ENCODE data around the gene IQCN.
A peak's percentile ranks its signal among the peaks of the same experiment; 100 is the strongest.

The IQCN gene, protein sequence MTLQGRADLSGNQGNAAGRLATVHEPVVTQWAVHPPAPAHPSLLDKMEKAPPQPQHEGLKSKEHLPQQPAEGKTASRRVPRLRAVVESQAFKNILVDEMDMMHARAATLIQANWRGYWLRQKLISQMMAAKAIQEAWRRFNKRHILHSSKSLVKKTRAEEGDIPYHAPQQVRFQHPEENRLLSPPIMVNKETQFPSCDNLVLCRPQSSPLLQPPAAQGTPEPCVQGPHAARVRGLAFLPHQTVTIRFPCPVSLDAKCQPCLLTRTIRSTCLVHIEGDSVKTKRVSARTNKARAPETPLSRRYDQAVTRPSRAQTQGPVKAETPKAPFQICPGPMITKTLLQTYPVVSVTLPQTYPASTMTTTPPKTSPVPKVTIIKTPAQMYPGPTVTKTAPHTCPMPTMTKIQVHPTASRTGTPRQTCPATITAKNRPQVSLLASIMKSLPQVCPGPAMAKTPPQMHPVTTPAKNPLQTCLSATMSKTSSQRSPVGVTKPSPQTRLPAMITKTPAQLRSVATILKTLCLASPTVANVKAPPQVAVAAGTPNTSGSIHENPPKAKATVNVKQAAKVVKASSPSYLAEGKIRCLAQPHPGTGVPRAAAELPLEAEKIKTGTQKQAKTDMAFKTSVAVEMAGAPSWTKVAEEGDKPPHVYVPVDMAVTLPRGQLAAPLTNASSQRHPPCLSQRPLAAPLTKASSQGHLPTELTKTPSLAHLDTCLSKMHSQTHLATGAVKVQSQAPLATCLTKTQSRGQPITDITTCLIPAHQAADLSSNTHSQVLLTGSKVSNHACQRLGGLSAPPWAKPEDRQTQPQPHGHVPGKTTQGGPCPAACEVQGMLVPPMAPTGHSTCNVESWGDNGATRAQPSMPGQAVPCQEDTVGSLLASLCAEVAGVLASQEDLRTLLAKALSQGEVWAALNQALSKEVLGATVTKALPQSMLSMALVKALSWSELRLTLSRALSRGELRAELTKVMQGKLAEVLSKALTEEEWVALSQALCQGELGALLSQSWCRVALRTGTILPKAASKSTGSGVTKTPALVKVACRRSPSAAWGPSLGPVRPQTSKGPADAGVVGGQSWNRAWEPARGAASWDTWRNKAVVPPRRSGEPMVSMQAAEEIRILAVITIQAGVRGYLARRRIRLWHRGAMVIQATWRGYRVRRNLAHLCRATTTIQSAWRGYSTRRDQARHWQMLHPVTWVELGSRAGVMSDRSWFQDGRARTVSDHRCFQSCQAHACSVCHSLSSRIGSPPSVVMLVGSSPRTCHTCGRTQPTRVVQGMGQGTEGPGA (N-terminal part only)

DNA sequence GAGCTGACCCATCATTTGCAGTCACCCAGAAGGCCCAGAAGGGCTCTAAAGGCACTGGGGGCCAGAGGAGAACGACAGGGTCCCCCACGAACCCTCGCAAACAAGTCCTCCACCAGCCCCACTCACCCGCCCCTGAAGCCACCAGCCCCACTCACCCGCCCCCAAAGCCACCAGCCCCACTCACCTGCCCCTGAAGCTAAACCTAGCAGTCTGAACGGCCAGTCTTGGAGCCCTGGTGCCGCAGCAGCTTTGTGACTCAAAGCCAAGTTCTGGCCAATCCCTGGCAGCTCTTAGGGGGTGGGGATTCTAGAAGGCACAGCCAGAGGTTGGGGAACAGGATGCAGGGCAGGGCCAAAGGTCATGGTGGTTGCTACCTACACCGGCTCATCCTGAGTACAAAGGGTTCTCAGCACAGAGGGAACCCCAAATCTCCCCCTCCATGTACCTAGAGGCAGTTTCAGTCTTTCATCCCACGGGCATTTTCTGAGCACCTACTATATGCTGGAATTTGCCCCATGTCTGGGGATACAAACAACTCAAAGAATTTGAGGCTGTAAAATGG is at the start of gene IQCN:
IQCN (minus strand) TSS at position 234 of the 562 bp plus-strand sequence. CDS start 4,974 bp downstream, outside the sequence.
- DNase-seq (ENCODE audit: low spot score) (no peak), FAIRE-seq (no peak)

DNA sequence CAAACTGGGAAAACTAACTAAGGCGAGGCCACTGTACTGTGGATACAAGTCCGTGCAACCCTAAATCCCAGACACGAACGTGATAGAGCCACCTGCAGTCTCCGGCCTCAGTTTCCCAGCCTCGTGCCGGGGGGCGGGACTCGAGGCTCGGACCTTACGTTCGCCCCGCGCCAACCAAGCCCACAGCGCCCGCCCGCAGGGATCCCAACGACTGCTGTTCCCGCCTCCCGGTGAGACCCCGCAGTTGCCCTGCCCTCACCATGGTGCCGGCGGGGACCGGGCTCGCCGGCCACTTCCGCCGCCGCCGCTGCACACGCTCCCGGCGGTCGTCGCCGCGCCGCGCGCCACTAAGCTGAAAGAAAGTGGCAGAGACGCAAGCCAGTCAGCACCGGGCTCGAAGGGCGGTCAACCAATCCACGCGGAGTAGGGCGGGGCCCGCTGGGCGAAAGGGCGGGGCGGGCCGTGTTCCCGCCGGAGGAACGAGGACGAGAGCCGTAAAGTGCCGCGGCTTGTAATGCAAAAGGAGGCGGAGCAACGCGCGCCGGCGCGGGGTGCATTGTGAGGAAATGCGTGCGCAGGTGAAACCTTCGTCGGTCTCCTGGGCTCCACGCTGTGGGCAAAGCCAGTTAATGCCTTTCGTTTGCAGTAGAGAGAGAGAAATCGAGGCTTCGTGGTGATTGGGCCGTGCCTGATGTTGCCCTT is 48.7 kb upstream of the IQCN start, which contains the start of gene LSM4:
LSM4 (minus strand) TSS at position 318 of the 702 bp plus-strand sequence; CDS start at position 262, 56 bp downstream.
- peak; percentile 96 for DNase-seq (ENCODE audit: low spot score)
- FAIRE-seq: peak; percentile 87

DNA sequence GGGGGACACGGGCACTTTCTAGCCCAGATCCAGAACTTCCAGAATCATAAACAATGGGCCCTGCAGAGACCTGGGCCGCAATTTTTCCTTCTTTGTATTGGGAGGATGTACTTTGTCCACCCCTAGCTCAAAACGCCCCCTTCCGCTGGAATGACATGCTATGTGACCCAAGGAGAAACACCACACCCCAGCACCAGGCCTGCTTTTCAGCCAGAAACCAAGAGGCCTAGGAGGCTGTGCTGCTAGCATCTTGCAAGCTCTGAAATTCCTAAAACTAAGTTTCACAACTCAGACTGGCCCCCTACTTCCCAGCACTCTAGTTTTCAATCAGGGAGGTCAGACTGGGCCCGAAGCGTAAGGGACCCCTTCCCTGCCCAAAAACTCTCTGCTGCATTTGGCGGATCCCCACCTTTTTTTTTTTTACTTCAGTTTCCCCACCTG is 48.1 kb upstream of the IQCN start:
- no peak for FAIRE-seq
- peak; percentile 28 for DNase-seq (ENCODE audit: low spot score)

DNA sequence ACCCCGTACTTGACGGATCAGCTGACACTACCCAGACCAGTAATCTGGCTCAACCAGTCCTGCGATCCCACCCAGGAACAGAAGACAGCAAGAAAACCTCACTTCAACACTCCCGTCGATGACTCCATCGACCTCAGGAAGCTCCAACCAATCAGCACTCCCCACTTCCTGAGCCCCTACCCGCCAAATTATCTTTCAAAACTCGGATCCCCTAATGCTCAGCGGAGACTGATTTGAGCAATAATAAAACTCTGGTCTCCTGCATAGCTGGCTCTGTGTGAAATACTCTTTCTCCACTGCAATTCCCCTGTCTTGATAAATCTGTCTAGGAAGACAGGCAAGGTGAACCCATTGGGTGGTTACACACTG is 47.5 kb upstream of the IQCN start:
- no peak for FAIRE-seq
- DNase-seq (ENCODE audit: low spot score): no peak

DNA sequence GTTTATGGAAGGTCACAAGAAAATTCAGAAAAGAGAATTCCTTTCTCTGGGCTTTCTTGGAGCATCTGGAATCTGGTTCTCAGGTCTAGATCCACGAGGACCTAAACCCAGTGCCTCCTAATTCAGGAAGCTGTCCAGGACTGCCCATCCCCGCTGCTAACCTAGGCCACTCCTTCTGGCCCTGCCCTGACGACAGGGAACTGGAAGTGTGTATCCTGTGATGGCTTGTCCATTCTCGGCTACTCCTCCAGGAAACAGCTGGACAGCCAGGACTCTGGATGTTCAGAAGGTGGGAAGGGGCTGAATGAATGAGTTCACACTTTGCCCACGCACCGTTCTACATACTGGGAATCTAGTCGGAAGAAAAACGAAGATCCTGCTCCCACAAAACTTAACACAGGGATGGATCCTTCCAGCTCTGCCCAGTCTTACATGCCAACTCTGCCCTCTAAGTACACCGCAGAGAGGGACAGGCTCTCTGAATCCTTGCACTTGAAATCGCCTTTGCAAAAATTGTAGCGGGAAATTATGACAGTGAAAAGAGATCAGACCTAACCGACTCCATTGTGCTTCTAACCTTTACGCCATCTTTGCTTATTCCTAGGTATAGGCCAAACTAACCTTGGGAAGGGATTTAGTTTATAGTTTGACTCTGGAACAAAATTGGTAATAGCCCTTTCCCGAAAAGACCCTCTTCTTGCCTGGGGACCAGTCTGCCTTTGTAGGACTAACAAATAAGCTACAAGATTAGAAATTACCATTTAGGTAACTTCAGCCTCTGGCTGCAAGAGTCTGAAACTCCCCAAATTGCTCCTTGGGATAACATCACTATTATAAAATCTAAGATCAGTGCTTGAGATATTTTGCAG is 46.8 kb upstream of the IQCN start:
- no peak for DNase-seq (ENCODE audit: low spot score)
- no peak for FAIRE-seq

DNA sequence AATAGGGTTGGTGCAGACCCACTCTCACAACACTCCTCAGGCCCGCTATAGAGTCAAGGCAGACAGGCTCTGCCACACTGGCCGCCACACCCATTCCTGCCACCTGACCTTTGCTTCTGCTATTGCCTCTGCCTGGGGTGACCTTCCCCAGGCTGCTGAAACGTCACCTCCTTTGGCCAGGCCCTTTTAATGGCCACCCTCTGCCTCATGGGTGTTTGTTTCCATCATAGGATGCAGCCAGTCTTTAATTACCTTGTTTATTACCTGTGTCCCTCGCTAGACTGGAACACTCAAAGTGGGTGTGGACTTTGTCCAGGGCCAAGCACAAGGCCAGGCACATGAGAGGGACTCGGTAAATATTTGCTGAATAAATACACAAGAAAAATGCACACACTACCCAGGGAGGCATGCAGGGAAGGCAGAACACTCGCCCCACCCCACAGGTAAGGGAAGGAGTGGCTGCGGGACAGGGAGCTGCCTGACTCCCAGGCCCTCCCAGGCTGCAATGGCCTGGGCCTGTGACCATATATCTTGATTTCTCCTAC is 45.4 kb upstream of the IQCN start:
- DNase-seq (ENCODE audit: low spot score) (no peak), FAIRE-seq (no peak)

DNA sequence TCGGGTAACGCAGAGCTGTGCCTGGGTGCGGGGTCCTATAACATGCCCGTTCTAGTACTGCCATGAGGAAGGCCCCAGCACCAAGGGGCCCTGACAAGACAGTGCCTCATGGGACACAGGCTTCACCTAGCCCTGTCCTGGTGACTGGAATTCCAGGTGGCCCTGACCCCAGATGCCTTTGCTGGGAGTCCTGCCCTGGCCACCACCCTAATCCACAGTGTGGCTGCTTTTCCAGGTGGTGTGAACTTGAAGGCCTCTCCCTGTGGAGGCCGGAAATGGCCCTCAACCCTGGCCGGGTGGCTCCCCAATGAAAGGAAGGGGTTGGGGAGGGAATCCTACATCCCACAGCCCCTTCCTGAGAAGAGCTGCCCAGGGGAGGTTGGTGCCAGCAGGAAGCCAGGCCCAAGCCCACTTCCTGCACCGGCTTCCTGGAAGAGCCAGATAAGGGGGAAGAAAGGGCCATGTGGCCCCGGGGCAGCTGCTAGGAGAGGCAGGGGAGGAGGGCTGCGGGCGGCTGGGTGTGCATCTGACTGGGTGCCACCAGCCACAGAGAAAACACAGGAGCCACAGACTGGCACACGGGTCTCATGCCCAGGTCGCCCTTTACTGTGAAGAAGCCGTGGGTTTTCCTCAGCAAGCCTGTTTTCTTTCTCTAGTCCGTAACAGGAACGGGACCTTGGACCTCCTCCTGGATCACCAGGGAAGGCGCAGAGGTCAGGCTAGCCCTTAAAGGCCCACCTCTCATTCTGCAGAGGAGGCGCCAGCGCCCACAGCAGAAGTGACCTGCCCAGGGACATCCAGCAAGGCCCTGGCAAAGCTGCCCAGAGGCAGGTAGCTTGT is 43.9 kb upstream of the IQCN start:
- FAIRE-seq: no peak
- no peak for DNase-seq (ENCODE audit: low spot score)

DNA sequence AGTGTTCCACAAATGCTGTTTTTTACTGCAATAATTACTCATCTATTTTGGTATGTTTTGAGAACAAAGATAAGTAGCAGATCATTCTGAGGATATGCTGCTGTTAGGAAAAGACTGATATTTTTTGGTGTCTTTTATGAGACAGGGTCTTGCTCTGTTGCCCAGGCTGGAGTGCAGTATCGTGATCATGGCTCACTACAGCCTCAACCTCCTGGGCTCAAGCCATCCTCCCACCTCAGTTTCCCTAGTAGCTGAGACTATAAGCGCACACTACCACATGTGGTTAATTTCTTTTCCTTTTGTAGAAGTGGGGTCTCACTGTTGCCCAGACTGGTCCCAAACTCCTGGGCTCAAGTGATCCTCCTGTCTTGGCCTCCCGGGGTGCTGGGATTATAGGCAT is 39.1 kb upstream of the IQCN start:
- no peak for DNase-seq (ENCODE audit: low spot score)
- no peak for FAIRE-seq

DNA sequence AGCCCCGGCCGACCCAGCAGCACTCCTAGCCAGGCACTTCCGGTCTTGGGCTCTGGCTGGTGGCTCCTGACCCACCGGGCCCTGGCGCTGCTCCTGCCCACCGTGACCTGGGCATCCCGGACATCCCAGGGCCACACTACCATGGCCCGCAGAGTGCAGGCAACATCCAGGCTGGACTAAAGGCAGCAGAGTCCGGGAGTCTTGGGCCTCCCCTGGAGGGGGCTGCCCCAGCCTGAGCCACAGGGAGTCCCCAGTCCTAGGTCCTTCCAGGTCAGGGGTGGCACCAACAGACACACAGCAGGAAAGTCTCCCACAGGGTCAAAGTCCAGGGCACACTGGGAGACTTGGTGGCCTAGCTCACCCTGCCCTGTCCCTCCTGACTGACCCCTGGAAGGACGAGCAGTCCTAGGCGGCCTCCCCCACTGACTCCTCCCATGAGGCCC is 37.9 kb upstream of the IQCN start:
- no peak for DNase-seq (ENCODE audit: low spot score)
- no peak for FAIRE-seq

DNA sequence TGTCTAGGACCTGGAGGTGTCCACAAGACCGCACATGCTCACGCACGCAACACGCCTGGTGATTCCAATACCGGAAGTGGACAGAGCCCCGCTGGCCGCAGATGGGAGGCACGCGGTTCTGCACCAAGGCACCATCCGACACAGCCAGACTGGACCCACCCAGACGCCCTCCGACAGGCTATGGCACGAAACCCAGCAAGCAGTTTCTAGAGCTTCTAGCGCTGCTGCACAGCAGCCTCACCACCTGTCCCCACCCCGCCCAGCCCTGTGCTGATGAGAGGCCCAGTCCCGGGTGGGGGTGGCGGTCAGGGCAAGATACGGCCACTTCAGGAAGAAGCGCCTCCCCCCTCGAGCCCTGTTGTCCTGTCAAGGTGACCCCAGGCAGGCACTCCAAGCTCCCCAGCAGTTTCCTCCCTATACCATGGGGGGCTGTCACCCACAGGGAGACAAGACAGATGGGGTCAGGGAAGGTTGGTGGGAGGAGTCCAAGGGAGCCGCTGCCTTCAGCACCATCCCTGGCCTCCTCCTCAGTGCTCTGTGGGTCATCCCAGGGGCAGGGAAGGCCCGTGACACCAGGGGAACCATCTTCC is 37.3 kb upstream of the IQCN start:
- no peak for DNase-seq (ENCODE audit: low spot score)
- FAIRE-seq: no peak

DNA sequence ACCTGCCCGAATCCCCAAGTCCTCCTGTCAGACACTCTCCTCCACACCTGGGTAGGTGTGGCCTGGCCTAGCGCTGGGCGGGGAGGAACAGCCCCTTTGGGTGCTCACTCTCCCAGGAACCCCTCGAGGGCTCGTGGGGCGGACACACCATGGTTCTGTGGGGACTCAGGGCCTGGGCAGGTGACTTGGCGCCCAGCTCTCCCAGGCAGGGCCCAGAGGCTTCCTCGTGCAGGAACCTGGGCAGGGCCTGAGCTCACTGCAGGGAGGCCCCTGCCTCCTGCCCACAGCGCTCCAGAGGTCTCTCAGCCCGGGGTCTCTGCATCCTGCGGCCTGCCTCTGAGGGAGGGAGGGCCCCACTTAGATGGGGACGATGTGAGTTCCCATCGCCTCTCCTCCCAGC is 36.7 kb upstream of the IQCN start:
- no peak for DNase-seq (ENCODE audit: low spot score)
- no peak for FAIRE-seq

DNA sequence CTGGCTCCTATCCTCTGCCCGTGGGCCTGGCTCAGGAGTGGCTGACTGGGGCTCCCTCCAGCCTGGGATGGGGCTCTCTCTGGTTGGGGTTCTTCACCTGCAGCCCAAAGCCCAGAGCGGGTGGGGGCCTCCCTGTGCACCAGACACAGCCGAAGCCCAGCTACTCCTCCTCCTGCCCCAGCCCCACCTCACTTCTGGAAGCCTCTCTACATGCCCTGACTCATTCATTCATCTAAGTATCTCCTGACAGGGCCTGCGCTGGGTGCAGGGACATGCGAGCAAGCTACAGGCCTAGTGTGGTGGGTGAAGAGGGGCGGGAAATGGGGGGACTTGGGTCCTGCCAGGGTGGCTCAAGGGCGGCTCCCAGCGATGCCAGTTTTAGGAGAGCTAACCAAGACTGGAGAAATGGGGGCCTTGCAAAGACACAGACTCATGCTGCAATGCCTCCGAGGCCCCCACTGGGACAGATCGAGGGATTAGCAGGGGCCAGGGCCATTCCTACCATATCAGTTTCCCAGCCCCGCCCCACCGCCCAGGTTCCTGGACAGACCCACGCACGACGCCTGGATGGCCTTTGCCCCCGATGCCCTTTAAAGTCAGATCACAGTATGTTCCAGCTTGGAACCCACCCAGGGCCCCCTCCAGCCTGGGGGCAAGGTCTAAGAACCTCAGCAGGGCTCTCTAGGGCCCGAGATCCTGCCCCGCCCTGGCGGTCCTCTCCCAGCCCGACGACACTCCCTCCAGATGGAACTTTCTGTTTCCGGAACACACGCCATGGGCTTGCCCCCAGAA is 36.1 kb upstream of the IQCN start:
- FAIRE-seq: no peak
- DNase-seq (ENCODE audit: low spot score): no peak

DNA sequence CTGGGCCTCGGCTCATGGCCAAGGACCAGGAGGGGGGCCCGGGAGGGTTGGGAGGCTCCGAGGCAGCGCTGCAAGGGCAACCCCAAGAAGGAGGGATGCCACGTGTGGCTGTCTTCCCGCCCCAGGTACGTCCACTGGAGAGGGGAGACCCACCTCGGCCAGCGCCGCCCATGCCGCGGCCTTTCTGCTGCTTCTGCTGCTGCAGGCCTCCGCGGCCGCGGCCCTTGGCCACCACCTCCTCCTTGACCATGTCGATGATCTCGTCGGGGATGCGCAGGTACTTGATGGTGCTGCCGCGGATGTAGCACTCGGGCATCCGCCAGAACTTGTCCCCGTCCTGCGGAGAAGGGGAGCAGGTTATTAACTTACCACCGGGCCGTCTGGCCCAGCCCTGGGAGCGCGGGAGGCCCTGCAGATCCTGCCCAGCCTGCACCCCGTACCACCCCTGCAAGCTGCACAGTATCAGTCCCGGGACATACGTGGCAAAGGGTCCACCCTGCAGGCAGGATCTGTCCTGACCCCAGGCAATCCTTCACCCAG is 35.3 kb upstream of the IQCN start:
- no peak for DNase-seq (ENCODE audit: low spot score)
- FAIRE-seq: no peak

DNA sequence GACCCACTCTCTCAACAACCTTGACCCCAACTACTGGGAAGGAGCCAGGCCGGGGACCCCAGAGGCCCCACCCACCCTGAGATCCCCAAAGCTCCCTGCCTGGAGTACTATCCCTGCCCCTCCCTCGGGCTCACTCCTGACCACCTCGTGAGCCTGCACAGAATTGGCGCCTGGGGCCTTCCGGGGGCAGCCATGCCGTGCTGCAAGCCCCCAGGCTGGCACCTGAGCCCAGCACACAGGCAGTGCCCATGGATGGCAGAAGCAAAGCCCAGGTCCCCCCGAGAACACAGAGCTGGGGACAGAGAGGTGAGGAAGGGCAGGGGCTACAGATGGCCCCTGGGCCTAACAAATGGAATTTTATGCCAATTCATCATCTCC is 34.7 kb upstream of the IQCN start:
- FAIRE-seq: no peak
- DNase-seq (ENCODE audit: low spot score): no peak

DNA sequence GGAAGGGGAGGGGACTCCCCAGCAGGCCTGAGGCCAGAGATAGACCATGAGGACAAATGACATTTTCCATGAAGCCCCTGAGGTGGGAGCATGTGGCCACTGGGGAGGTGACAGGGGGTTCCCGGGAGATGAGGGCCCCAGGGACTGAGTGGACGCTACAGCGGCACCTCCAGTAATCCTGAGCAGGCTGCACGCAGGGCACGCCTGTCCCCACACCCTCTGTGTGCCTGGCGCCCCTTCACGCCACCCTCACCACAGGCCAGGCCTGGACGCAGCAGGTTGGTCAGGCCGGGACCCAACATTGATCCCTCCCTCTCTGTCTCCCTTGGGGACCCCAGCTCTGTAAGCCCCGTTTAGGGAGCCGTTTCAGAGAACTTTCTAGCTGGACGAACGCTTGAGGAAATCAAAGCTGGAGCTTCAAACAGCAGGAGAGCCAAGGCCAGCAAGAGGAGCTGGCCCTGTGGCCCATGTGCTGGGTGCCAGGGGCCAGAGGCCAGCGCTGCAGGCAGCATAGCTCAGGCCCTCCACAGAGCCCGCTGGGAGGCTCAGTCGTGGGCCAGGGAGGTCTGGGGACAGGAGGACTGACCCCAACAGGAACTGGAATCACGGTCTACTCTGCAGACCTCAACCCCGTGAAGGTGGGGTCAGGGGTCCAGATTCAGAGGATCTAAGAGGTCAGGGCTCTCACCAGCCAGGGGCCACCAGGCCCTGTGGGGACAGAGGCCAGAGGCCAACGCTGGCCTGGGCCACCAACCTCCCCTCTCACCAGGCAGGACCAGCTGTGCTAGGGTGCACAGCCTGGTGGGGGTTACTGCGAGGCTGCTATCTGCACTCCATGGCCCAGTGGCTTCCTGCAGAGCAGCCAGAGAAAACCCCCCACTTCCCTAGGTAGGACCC is 34.0 kb upstream of the IQCN start:
- FAIRE-seq: no peak
- no peak for DNase-seq (ENCODE audit: low spot score)

DNA sequence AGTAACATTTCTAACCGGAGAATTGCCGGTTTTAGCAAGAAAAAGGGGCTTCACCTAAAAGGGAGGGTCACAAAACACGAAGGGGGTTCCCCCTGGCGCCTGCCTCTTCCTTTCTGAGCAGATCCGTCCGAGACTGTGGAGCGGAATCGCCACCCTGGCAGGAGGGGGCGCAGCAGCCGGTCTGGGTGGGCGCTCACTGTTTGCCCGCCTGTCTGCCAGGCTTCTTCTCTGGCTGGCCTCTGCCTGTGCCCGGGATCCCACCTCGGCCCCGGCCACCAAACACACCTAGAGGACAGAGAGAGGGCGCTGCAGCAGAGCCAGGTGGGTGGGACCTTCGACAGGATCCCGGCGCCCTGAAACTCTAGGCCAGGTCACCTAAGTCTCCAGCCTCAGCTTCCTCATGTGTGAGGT is 33.0 kb upstream of the IQCN start:
- FAIRE-seq: no peak

More for the DNA sequence above, 33.0 kb upstream of the IQCN start:
- DNase-seq (ENCODE audit: low spot score): no peak
